Thymus (tissue), 14 donors: ENCODE measurements around the gene PRRG3. TPM values are rescaled to one million over a fixed set of nuclear protein-coding genes. Genes with fewer than 3 reads are reported as not detected.
A peak's percentile ranks its signal among the peaks of the same experiment; 100 is the strongest.

Experiments
- DNase-seq, 9 donors: peaks; one replicate each; pipeline ENCODE4 v3.0.0-alpha.2; 2013; ENCODE audit warnings: low spot score in 9 of 9, low read depth in 6 of 9, missing footprints in 1 of 9
- H3K27ac ChIP-seq, 2 donors: one replicate each; pipeline ENCODE4 v1.5.1; 2013; ENCODE audit warnings: control low read depth in 1 of 2, low read depth in 1 of 2, low read length in 1 of 2, mild to moderate bottlenecking in 1 of 2, moderate library complexity in 1 of 2
- H3K27me3 ChIP-seq, 2 donors: one replicate each; pipeline ENCODE4 v1.5.1; 2013; ENCODE audit warnings: low read length in 1 of 2; ENCODE audit not compliant: control insufficient read depth in 2 of 2, insufficient read depth in 1 of 2
- H3K36me3 ChIP-seq, 2 donors: one replicate each; pipeline ENCODE4 v1.5.1; 2013; ENCODE audit warnings: low read length in 1 of 2, mild to moderate bottlenecking in 1 of 2, moderate library complexity in 1 of 2; ENCODE audit not compliant: control insufficient read depth in 2 of 2, insufficient read depth in 2 of 2
- H3K4me1 ChIP-seq, 2 donors: one replicate each; pipeline ENCODE4 v1.5.1; 2013; ENCODE audit warnings: low read length in 2 of 2; ENCODE audit not compliant: control insufficient read depth in 2 of 2, insufficient read depth in 2 of 2
- H3K4me3 ChIP-seq, 2 donors: one replicate each; pipeline ENCODE4 v1.5.1; 2013; ENCODE audit warnings: low read length in 2 of 2, control low read depth in 1 of 2, mild to moderate bottlenecking in 1 of 2
- H3K9me3 ChIP-seq, 2 donors: one replicate each; pipeline ENCODE4 v1.5.1; 2013; ENCODE audit warnings: low read length in 1 of 2, mild to moderate bottlenecking in 1 of 2; ENCODE audit not compliant: control insufficient read depth in 2 of 2, insufficient read depth in 1 of 2
- WGBS: extraction: QIAGEN DNeasy Blood & Tissue Kit; methylation state at CpG from one replicate; pipeline ENCODE4 v1.1.7; 2013; 5-methylcytosine and 5-hydroxymethylcytosine counted together
- long read RNA-seq, 10 donors: transcript quantifications; one replicate each; lab custom pipeline, GENCODE V29; 2026
- polyA plus RNA-seq: library from polyadenylated mRNA; stranded (reverse); fragments of 200-250 nt; gene quantifications from one replicate; pipeline ENCODE4 v1.2.3, GENCODE V29; 2013
- total RNA-seq: library from RNA; stranded (reverse); fragments of 120-200 nt; gene quantifications from one replicate; pipeline ENCODE4 v1.2.4, GENCODE V29; 2013
- donor health status: healthy.

PRRG3 gene
- 1.3 TPM for total RNA-seq
- 0.87 TPM for polyA plus RNA-seq
- long read RNA-seq, donor 1: 0 reads
- long read RNA-seq, donor 2, partial matches to known transcripts: 0 of 2 reads
- long read RNA-seq, donor 2, other reads (novel, unspliced or antisense): 0 of 2 reads
- long read RNA-seq, donor 3: 0 reads
- long read RNA-seq, donor 4, partial matches to known transcripts: 0 of 1 reads
- long read RNA-seq, donor 4, other reads (novel, unspliced or antisense): 0 of 1 reads
- long read RNA-seq, donor 5, partial matches to known transcripts: 5 of 5 reads
- long read RNA-seq, donor 5, other reads (novel, unspliced or antisense): 0 of 5 reads
- long read RNA-seq, donor 6: 0 reads
- long read RNA-seq, donor 7: 0 reads
- long read RNA-seq, donor 8: 0 reads
- long read RNA-seq, donor 9: 0 reads
- long read RNA-seq, donor 10: 0 reads

GRCh38 chrX:151694661-151695582 lies at the start of gene PRRG3:
Gene PRRG3, plus strand, starts transcription at chrX:151695458. Its CDS starts 3,357 bp downstream, at chrX:151698815.
- Histone ChIP-seq H3K27me3 (peaks cover 8 to 18% of the 10 kb centered on the region in 2 donors), H3K4me1 (no peaks in the 10 kb centered on the region), H3K27ac (no peak within 1 kb of the TSS), H3K9me3 (no peaks in the 10 kb centered on the region), H3K4me3 (no peak within 1 kb of the TSS), H3K36me3 (no peaks in the 10 kb centered on the region)
- DNase-seq: no peak
- 8% methylated on average over 83 of the region's 100 CpGs for WGBS

- no peaks in the 10 kb centered on the region for H3K27me3 ChIP-seq
- 87% methylated on average over 6 of the region's 6 CpGs for WGBS
- H3K9me3 ChIP-seq: no peaks in the 10 kb centered on the region
- H3K4me1 ChIP-seq: no peaks in the 10 kb centered on the region
- no peak for DNase-seq
- H3K27ac ChIP-seq: no peak overlapping the region
- no peaks in the 10 kb centered on the region for H3K36me3 ChIP-seq
- no peak overlapping the region for H3K4me3 ChIP-seq
Observed at GRCh38 chrX:151675121-151675746, 20.0 kb upstream of the PRRG3 start.

GRCh38 chrX:151676196-151676595 lies 19.1 kb upstream of the PRRG3 start:
- 92% methylated on average over 4 of the region's 4 CpGs for WGBS
- H3K9me3 ChIP-seq: no peaks in the 10 kb centered on the region
- no peak for DNase-seq
- no peaks in the 10 kb centered on the region for H3K27me3 ChIP-seq
- H3K36me3 ChIP-seq: no peaks in the 10 kb centered on the region
- H3K4me3 ChIP-seq: no peak overlapping the region
- H3K27ac ChIP-seq: no peak overlapping the region
- no peaks in the 10 kb centered on the region for H3K4me1 ChIP-seq

- Histone ChIP-seq H3K4me3 (no peak overlapping the region), H3K36me3 (no peaks in the 10 kb centered on the region), H3K27me3 (no peaks in the 10 kb centered on the region), H3K9me3 (no peaks in the 10 kb centered on the region), H3K27ac (no peak overlapping the region), H3K4me1 (no peaks in the 10 kb centered on the region)
- WGBS: 83% methylated on average over 5 of the region's 5 CpGs
- no peak for DNase-seq
Observed at GRCh38 chrX:151679798-151680402, 15.4 kb upstream of the PRRG3 start.

- H3K9me3 ChIP-seq: no peaks in the 10 kb centered on the region
- no peaks in the 10 kb centered on the region for H3K36me3 ChIP-seq
- DNase-seq: peak in 7 of 9 donors; percentile 3 to 59 (median 13)
- H3K4me1 ChIP-seq: no peaks in the 10 kb centered on the region
- H3K27me3 ChIP-seq: no peaks in the 10 kb centered on the region
- WGBS: 54% methylated on average over 4 of the region's 4 CpGs
- no peak overlapping the region for H3K4me3 ChIP-seq
- no peak overlapping the region for H3K27ac ChIP-seq
Observed at GRCh38 chrX:151680805-151681204, 14.5 kb upstream of the PRRG3 start.

- DNase-seq: no peak
- no peak overlapping the region for H3K27ac ChIP-seq
- H3K4me3 ChIP-seq: no peak overlapping the region
- no peaks in the 10 kb centered on the region for H3K27me3 ChIP-seq
- H3K9me3 ChIP-seq: no peaks in the 10 kb centered on the region
- no peaks in the 10 kb centered on the region for H3K36me3 ChIP-seq
- H3K4me1 ChIP-seq: no peaks in the 10 kb centered on the region
Observed at GRCh38 chrX:151687635-151688034, 7.6 kb upstream of the PRRG3 start.

- no peak for DNase-seq
- H3K4me1 ChIP-seq: no peaks in the 10 kb centered on the region
- peaks cover 0 to 2% of the 10 kb centered on the region in 2 donors for H3K27me3 ChIP-seq
- no peak overlapping the region for H3K27ac ChIP-seq
- no peak overlapping the region for H3K4me3 ChIP-seq
- no peaks in the 10 kb centered on the region for H3K9me3 ChIP-seq
- H3K36me3 ChIP-seq: no peaks in the 10 kb centered on the region
Observed at GRCh38 chrX:151688695-151689094, 6.6 kb upstream of the PRRG3 start.

- H3K27ac ChIP-seq: no peak overlapping the region
- H3K36me3 ChIP-seq: no peaks in the 10 kb centered on the region
- H3K4me1 ChIP-seq: no peaks in the 10 kb centered on the region
- no peak overlapping the region for H3K4me3 ChIP-seq
- 96% methylated on average over 6 of the region's 6 CpGs for WGBS
- no peaks in the 10 kb centered on the region for H3K9me3 ChIP-seq
- H3K27me3 ChIP-seq: peaks cover 8 to 18% of the 10 kb centered on the region in 2 donors
- DNase-seq: no peak
Observed at GRCh38 chrX:151692825-151693224, 2.4 kb upstream of the PRRG3 start.
